Epithelial cell of esophagus (primary cell): ENCODE data around the gene GAGE2A.

Experiments used
- DNase-seq: peaks from one replicate; pipeline ENCODE4 v3.0.0; 2010; ENCODE audit warnings: low read depth
- H3K4me3 ChIP-seq: 2 replicates; pipeline ENCODE4 v1.5.1; 2011; ENCODE audit warnings: mild to moderate bottlenecking, low read length, control low read depth
- TF ChIP-seq, protein P1 (sequence below): IDR thresholded peaks from 2 replicates; pipeline ENCODE4 v1.5.1; 2011; ENCODE audit warnings: low read depth, mild to moderate bottlenecking, low read length, control low read depth, inconsistent platforms; ENCODE audit not compliant: insufficient read depth; ENCODE audit errors: missing control alignments

The GAGE2A gene

DNA sequence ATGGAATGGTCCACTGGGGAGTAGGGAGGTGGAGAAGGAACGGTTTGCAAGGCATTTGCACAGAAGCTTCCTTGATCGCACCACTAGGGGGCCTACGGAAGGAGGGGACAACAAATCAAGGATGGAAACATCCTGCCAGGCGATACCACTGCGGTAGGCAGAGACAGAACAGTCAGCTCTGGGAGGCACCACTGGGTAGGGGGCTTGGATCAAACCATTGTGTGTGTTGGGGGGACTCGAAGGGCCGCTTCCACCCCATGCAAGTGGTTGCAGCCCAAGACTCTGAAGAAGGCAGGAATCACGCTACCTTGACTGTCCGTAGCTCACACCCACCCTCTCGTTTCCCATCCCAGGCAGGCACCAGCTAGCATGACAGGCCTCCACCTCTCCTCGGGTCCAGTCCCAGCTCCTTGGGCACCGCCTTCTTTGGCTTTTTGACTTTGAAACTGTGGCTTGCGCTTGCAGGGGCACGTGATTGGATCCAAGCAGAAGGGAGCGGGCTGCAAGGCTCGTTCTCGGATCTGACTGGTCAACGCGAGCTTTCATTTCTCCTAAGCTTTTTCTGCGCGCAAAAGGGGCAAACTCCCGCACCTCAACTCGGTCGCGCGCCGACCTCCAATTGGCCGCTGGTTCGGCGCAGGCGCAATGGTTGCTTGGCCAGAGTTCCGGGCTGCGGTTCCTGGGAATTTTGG lies 37.9 kb downstream of the GAGE2A start:
- peak; percentile 0 for DNase-seq
- TF ChIP-seq, protein P1, sequence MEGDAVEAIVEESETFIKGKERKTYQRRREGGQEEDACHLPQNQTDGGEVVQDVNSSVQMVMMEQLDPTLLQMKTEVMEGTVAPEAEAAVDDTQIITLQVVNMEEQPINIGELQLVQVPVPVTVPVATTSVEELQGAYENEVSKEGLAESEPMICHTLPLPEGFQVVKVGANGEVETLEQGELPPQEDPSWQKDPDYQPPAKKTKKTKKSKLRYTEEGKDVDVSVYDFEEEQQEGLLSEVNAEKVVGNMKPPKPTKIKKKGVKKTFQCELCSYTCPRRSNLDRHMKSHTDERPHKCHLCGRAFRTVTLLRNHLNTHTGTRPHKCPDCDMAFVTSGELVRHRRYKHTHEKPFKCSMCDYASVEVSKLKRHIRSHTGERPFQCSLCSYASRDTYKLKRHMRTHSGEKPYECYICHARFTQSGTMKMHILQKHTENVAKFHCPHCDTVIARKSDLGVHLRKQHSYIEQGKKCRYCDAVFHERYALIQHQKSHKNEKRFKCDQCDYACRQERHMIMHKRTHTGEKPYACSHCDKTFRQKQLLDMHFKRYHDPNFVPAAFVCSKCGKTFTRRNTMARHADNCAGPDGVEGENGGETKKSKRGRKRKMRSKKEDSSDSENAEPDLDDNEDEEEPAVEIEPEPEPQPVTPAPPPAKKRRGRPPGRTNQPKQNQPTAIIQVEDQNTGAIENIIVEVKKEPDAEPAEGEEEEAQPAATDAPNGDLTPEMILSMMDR, result no peak
- no peak overlapping the region for H3K4me3 ChIP-seq

- H3K4me3 ChIP-seq, result no peak overlapping the region
- TF ChIP-seq, protein P1, result no peak
- DNase-seq, result no peak
These were observed 55.8 kb downstream of the GAGE2A start for GRCh38 chrX:49644991-49645637.
